GM18505 (cell line): ENCODE results near the gene TOR1AIP2.

Experiments used
- ATAC-seq: cut with Tn5 transposase; IDR thresholded peaks from one replicate; pipeline ENCODE4 v1.9.1; 2021; ENCODE audit not compliant: unreplicated experiment
- POLR2A ChIP-seq: IDR thresholded peaks from 4 replicates; pipeline ENCODE4 v1.6.1; 2011; ENCODE audit warnings: borderline replicate concordance; ENCODE audit not compliant: insufficient read depth, insufficient read length; ENCODE audit errors: extremely low read depth

Gene TOR1AIP2

GRCh38 chr1:179798213-179798863, 79.3 kb downstream of the TOR1AIP2 start:
- TF ChIP-seq POLR2A, result no peak
- ATAC-seq, result no peak

DNA sequence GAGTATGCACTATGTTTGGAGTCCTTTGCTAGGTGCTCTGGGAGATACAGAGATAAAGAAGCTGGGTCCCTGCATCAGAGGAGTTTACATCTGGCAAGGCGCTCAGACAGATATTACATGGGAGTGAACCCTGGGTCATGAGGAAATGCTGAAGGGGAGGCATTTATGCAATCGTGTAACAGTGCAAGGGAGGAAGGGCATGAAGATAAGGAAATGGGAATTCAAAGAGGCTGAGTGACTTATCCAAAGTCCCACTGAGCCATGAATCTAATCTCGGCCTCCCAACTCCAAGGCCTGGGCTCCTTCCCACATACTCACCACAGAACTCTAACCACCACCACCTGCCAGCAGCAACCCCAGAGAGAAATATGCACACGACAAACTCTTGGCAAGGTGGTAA, 82.9 kb downstream of the TOR1AIP2 start:
- ATAC-seq, result no peak
- no peak for TF ChIP-seq POLR2A

- TF ChIP-seq POLR2A, result no peak
- ATAC-seq, result no peak
These were observed 83.5 kb downstream of the TOR1AIP2 start for GRCh38 chr1:179794146-179794545.

DNA sequence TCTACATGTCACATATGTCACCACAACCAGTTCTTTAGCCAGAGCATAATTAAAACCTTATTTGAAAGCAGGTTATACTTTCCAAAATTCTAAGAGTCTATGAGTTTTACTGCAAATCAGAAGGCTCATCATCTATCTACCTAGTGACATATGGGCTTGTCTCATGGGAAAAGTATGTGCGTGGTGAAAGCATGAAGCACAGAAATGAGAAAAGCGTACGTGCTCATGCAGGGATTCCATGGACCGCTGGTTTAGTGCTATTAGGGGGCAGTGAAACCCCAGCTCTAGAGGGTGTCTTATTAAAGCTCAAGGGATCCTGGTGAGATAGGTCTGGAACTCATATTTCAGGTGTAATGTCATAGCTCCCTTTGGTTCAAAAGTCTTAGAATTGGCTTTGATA, 84.3 kb downstream of the TOR1AIP2 start:
- TF ChIP-seq POLR2A, result no peak
- ATAC-seq, result no peak
